ENCODE results near the gene SOX15. TPM values are rescaled to one million over a fixed set of nuclear protein-coding genes. Genes with fewer than 3 reads are reported as not detected.
"Not testable (repeated sequence)": the region's sequence is repeated elsewhere in the genome, so short reads cannot be mapped to it uniquely, and the experiment has no call there.

Gene SOX15
- total RNA-seq, 4 donors from 2014 or later = 0.56 to 0.95 (median 0.72) TPM; not detected in 1

GRCh38 chr17:7629939-7630571 lies 40.2 kb upstream of the SOX15 start, which contains the start of gene SHBG:
SHBG (plus strand) TSS chr17:7630135; CDS start chr17:7630173, 38 bp downstream.
- no peak for DNase-seq (ENCODE audit: low spot score)
- ATAC-seq (ENCODE audit: low FRiP score) = no peak
- no peak for TF ChIP-seq CTCF (IDR thresholded peaks at IDR 0.05)

- ATAC-seq (ENCODE audit: low FRiP score) (peak; percentile 98), DNase-seq (ENCODE audit: low spot score) (peak; percentile 79)
- TF ChIP-seq CTCF (IDR thresholded peaks at IDR 0.05) = no peak
Observed at GRCh38 chr17:7627250-7628121, 37.6 kb upstream of the SOX15 start, which contains the start of gene SAT2. SAT2 (minus strand) TSS chr17:7627821; CDS start chr17:7627635, 186 bp downstream.

- ATAC-seq (ENCODE audit: low FRiP score) (no peak), DNase-seq (ENCODE audit: low spot score) (no peak)
- TF ChIP-seq CTCF (IDR thresholded peaks at IDR 0.05) = no peak
Observed at GRCh38 chr17:7626956-7627249, 37.0 kb upstream of the SOX15 start.

- TF ChIP-seq CTCF (IDR thresholded peaks at IDR 0.05) = no peak
- DNase-seq (ENCODE audit: low spot score) (no peak), ATAC-seq (ENCODE audit: low FRiP score) (no peak)
Observed at GRCh38 chr17:7626307-7626706, 36.4 kb upstream of the SOX15 start.

- DNase-seq (ENCODE audit: low spot score); ATAC-seq (ENCODE audit: low FRiP score): not testable (repeated sequence)
Observed at GRCh38 chr17:7625749-7626148, 35.9 kb upstream of the SOX15 start.

GRCh38 chr17:7623661-7624060 lies 33.8 kb upstream of the SOX15 start:
- ATAC-seq (ENCODE audit: low FRiP score) = no peak
- no peak for DNase-seq (ENCODE audit: low spot score)
- no peak for TF ChIP-seq CTCF (IDR thresholded peaks at IDR 0.05)

GRCh38 chr17:7620835-7621234 lies 30.9 kb upstream of the SOX15 start:
- no peak for TF ChIP-seq CTCF (IDR thresholded peaks at IDR 0.05)
- no peak for DNase-seq (ENCODE audit: low spot score)
- no peak for ATAC-seq (ENCODE audit: low FRiP score)

All from omental fat pad (tissue), 4 donors.